ENCODE data around the gene CD207.

DNA sequence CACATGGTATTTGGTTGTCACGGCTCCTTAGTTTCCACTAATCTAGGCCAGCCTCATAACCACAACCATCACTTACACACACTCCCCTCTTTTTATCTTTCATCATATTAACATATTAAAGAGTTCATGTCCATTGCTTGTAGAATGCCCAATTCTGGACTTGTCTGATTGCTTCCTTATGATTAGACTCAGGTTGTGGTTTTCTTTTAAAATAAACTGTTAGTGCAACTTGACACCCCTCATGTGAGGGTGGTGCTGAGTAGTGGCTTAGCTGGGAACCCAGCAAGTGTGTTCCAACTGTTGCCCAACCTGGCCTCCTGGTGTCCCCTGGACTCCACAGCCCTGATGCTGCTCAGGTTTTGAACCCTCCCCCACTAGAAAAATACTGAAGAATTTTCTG lies 20.1 kb upstream of the CD207 start:
- TF ChIP-seq POLR2A (IDR thresholded peaks at IDR 0.05; ENCODE audit: low read length) (no peak), GATA1 (IDR thresholded peaks at IDR 0.05; ENCODE audit: low read depth, low read length) (no peak)

Measured in erythroblast (primary cell).